Measurements from ENCODE around the gene SETX. TPM values are rescaled to one million over a fixed set of nuclear protein-coding genes. Genes with fewer than 3 reads are reported as not detected.
A peak's percentile ranks its signal among the peaks of the same experiment; 100 is the strongest.

SETX gene
- total and polyA plus RNA-seq, 2 of the 13 experiments (the other 11 are each of a cell fraction or from before 2014, with no cell fraction given): 13.2 to 39.0 TPM

- TF ChIP-seq ZBTB34 (CRISPR knock-in tag; IDR thresholded peaks at IDR 0.05): no peak
These were observed 85.9 kb downstream of the SETX start (continued) for GRCh38 chr9:132268725-132269352.

GRCh38 chr9:132267660-132268059 lies 87.1 kb downstream of the SETX start:
- WGBS (ENCODE audit: low lambda C conversion rate): 86% methylated on average over 2 of the region's 3 CpGs
- no peak overlapping the region for H3K4me2 ChIP-seq (ENCODE audit: low read depth, low read length)
- in situ Hi-C loops (cut with HindIII; ENCODE audit: extremely low pct_ligation_motif_present, low pct_unique_long_range_greater_than_20kb) (loop anchor here (5.0 kb wide), 1 partner anchor 505 kb away; no protein-coding TSS in a partner anchor), intact Hi-C loops (cut with micrococcal nuclease; ENCODE audit: unreplicated experiment) (no loop called here)
- H3K4me3 ChIP-seq (replicated peaks in 1 of 3; ENCODE audit: insufficient read depth in 1 of 3, low read depth in 2 of 3, low read length in 3 of 3): no peak overlapping the region
- peaks cover 11% of the 10 kb centered on the region; the same call in 1 of the 2 replicates for H3K4me1 ChIP-seq (ENCODE audit: insufficient read depth, low read length)
- H2AFZ ChIP-seq (ENCODE audit: low read length): no peak overlapping the region
- FAIRE-seq: no peak
- no peaks in the 10 kb centered on the region for H3K27me3 ChIP-seq (ENCODE audit: control insufficient read depth in 1 of 2, insufficient read depth in 2 of 2, low read length in 2 of 2)
- H3K27ac ChIP-seq (ENCODE audit: extremely low read length, insufficient read depth, low read length): no peak overlapping the region
- no TSS peak for BruUV-seq (replicated peaks)
- no peak overlapping the region for H3K9ac ChIP-seq (ENCODE audit: insufficient read depth, low read depth, low read length)
- DNase-seq (ENCODE audit: low spot score): no peak
- H4K20me1 ChIP-seq (ENCODE audit: insufficient read depth, low read length): 0 out of 2 replicates have a peak, but pooled peaks cover 2% of the 10 kb centered on the region
- ChIA-PET CTCF (ENCODE audit: low intra/inter-chr PET ratio, low total read pairs) (no interaction called here), POLR2A (no interaction called here)
- no peaks in the 10 kb centered on the region for H3K79me2 ChIP-seq (ENCODE audit: insufficient read depth, low read length)
- no peaks in the 10 kb centered on the region for H3K9me3 ChIP-seq (ENCODE audit: low read length)
- TF ChIP-seq SP1 (IDR thresholded peaks at IDR 0.05) (no peak), SP1 (CRISPR knock-in tag; IDR thresholded peaks at IDR 0.05) (no peak), ZNF839 (CRISPR knock-in tag; IDR thresholded peaks at IDR 0.05; ENCODE audit: borderline replicate concordance) (no peak), NFYB (CRISPR knock-in tag; IDR thresholded peaks at IDR 0.05) (no peak)
- peaks cover 13 to 55% of the 10 kb centered on the region in 2 experiments for H3K36me3 ChIP-seq (replicated peaks in 1 of 2; ENCODE audit: control insufficient read depth in 1 of 2, insufficient read depth in 2 of 2, low read length in 2 of 2)
- no peak for ATAC-seq

- 0 out of 2 replicates have a peak, but pooled peaks cover 2% of the 10 kb centered on the region for H4K20me1 ChIP-seq (ENCODE audit: insufficient read depth, low read length)
- no peaks in the 10 kb centered on the region for H3K9me3 ChIP-seq (ENCODE audit: low read length)
- ChIA-PET CTCF (ENCODE audit: low intra/inter-chr PET ratio, low total read pairs) (no interaction called here), POLR2A (no interaction called here)
- in situ Hi-C loops (cut with HindIII; ENCODE audit: extremely low pct_ligation_motif_present, low pct_unique_long_range_greater_than_20kb) (loop anchor here (5.0 kb wide), 1 partner anchor 504 kb away; no protein-coding TSS in a partner anchor), intact Hi-C loops (cut with micrococcal nuclease; ENCODE audit: unreplicated experiment) (no loop called here)
- DNase-seq (ENCODE audit: low spot score) (no peak), FAIRE-seq (no peak), ATAC-seq (no peak)
- peak; percentile 54; the same call in 1 of the 2 replicates for TF ChIP-seq ZMYM3 (CRISPR knock-in tag; IDR thresholded peaks at IDR 0.05)
- TF ChIP-seq ZNF768 (CRISPR knock-in tag; IDR thresholded peaks at IDR 0.05): peak; percentile 83; the same call in 1 of the 2 replicates
- no peak for TF ChIP-seq TFE3 (CRISPR knock-in tag; IDR thresholded peaks at IDR 0.05)
- H3K27me3 ChIP-seq (ENCODE audit: control insufficient read depth in 1 of 2, insufficient read depth in 2 of 2, low read length in 2 of 2): no peaks in the 10 kb centered on the region
- no peak overlapping the region for H3K4me3 ChIP-seq (replicated peaks in 1 of 3; ENCODE audit: insufficient read depth in 1 of 3, low read depth in 2 of 3, low read length in 3 of 3)
- H3K4me1 ChIP-seq (ENCODE audit: insufficient read depth, low read length): peaks cover 11% of the 10 kb centered on the region; the same call in 1 of the 2 replicates
- H2AFZ ChIP-seq (ENCODE audit: low read length): no peak overlapping the region
- H3K79me2 ChIP-seq (ENCODE audit: insufficient read depth, low read length): no peaks in the 10 kb centered on the region
- BruUV-seq (replicated peaks): no TSS peak
- no peak overlapping the region for H3K27ac ChIP-seq (ENCODE audit: extremely low read length, insufficient read depth, low read length)
- no peak overlapping the region for H3K4me2 ChIP-seq (ENCODE audit: low read depth, low read length)
- peaks cover 13 to 51% of the 10 kb centered on the region in 2 experiments for H3K36me3 ChIP-seq (replicated peaks in 1 of 2; ENCODE audit: control insufficient read depth in 1 of 2, insufficient read depth in 2 of 2, low read length in 2 of 2)
- no peak overlapping the region for H3K9ac ChIP-seq (ENCODE audit: insufficient read depth, low read depth, low read length)
- WGBS (ENCODE audit: low lambda C conversion rate): 94% methylated on average over 3 of the region's 3 CpGs
These were observed 88.8 kb downstream of the SETX start for GRCh38 chr9:132266017-132266416.
